H9 (cell line): ENCODE results near the gene CFAP54. TPM values are rescaled to one million over a fixed set of nuclear protein-coding genes. Genes with fewer than 3 reads are reported as not detected.

Experiments used
- DNase-seq: peaks from one replicate; pipeline ENCODE4 v3.0.0-alpha.2; 2017
- H2AFZ ChIP-seq: one replicate; pipeline ENCODE4 v1.6.1; 2013; ENCODE audit warnings: mild to moderate bottlenecking, low read length, control low read depth, moderate library complexity
- H2AK5ac ChIP-seq: 2 replicates; pipeline ENCODE4 v1.6.1; 2013; ENCODE audit warnings: low read length, control low read depth, mixed read lengths; ENCODE audit not compliant: insufficient read length
- H2BK120ac ChIP-seq: one replicate; pipeline ENCODE4 v1.6.1; 2013; ENCODE audit warnings: low read depth, mild to moderate bottlenecking, low read length, control low read depth, inconsistent platforms; ENCODE audit not compliant: poor library complexity, severe bottlenecking
- H2BK12ac ChIP-seq: 2 replicates; pipeline ENCODE4 v1.6.1; 2013; ENCODE audit warnings: low read length, control low read depth, mixed read lengths, low read depth; ENCODE audit not compliant: insufficient read length
- H2BK15ac ChIP-seq: 2 replicates; pipeline ENCODE4 v1.6.1; 2013; ENCODE audit warnings: low read depth, low read length, control low read depth
- H2BK20ac ChIP-seq: one replicate; pipeline ENCODE4 v1.6.1; 2013; ENCODE audit warnings: low read depth, mild to moderate bottlenecking, low read length, control low read depth, inconsistent platforms; ENCODE audit not compliant: poor library complexity, severe bottlenecking
- H2BK5ac ChIP-seq: 2 replicates; pipeline ENCODE4 v1.6.1; 2013; ENCODE audit warnings: low read length, control low read depth, mixed read lengths; ENCODE audit not compliant: insufficient read length
- H3K14ac ChIP-seq: 2 replicates; pipeline ENCODE4 v1.6.1; 2013; ENCODE audit warnings: low read length, control low read depth; ENCODE audit not compliant: insufficient read depth
- H3K18ac ChIP-seq: 2 replicates; pipeline ENCODE4 v1.6.1; 2013; ENCODE audit warnings: low read depth, mild to moderate bottlenecking, mixed read lengths, low read length, control low read depth; ENCODE audit not compliant: insufficient read length
- H3K23ac ChIP-seq: 2 replicates; pipeline ENCODE4 v1.6.1; 2013; ENCODE audit warnings: low read length, control low read depth, mixed read lengths, low read depth; ENCODE audit not compliant: insufficient read length
- H3K23me2 ChIP-seq: 2 replicates; pipeline ENCODE4 v1.6.1; 2013; ENCODE audit warnings: low read depth, mild to moderate bottlenecking, mixed read lengths, low read length, control low read depth; ENCODE audit not compliant: insufficient read length, poor library complexity, severe bottlenecking
- H3K27ac ChIP-seq: 2 replicates; pipeline ENCODE4 v1.5.1; 2013; ENCODE audit warnings: low read length, control low read depth, mixed read lengths, low read depth; ENCODE audit not compliant: insufficient read length
- H3K27me3 ChIP-seq: 2 replicates; pipeline ENCODE4 v1.6.1; 2013; ENCODE audit warnings: low read length, control low read depth, inconsistent platforms; ENCODE audit not compliant: insufficient read depth
- H3K4ac ChIP-seq: 2 replicates; pipeline ENCODE4 v1.6.1; 2013; ENCODE audit warnings: low read depth, mild to moderate bottlenecking, control low read depth, inconsistent platforms, low read length, moderate library complexity
- H3K4me1 ChIP-seq: 2 replicates; pipeline ENCODE4 v1.6.1; 2013; ENCODE audit warnings: low read length, control low read depth, inconsistent platforms; ENCODE audit not compliant: insufficient read depth
- H3K4me2 ChIP-seq: 2 replicates; pipeline ENCODE4 v1.6.1; 2013; ENCODE audit warnings: low read length, control low read depth, mixed read lengths; ENCODE audit not compliant: insufficient read length, insufficient read depth
- H3K56ac ChIP-seq: 2 replicates; pipeline ENCODE4 v1.6.1; 2013; ENCODE audit warnings: low read depth, mild to moderate bottlenecking, mixed read lengths, low read length, control low read depth; ENCODE audit not compliant: insufficient read length
- H3K79me1 ChIP-seq: 2 replicates; pipeline ENCODE4 v1.6.1; 2013; ENCODE audit warnings: low read depth, mild to moderate bottlenecking, moderate library complexity, low read length, control low read depth, inconsistent platforms; ENCODE audit not compliant: insufficient read depth, poor library complexity, severe bottlenecking
- H3K79me2 ChIP-seq: 2 replicates; pipeline ENCODE4 v1.6.1; 2013; ENCODE audit warnings: low read length, control low read depth, inconsistent platforms; ENCODE audit not compliant: insufficient read depth
- H3K9ac ChIP-seq: 2 replicates; pipeline ENCODE4 v1.6.1; 2013; ENCODE audit warnings: low read length, control low read depth, mixed read lengths; ENCODE audit not compliant: insufficient read length; ENCODE audit errors: extremely low read depth
- H3K9me3 ChIP-seq: one replicate; pipeline ENCODE4 v1.6.1; 2013; ENCODE audit warnings: low read depth, low read length, inconsistent platforms; ENCODE audit not compliant: control insufficient read depth
- H3T11ph ChIP-seq: one replicate; pipeline ENCODE4 v1.6.1; 2013; ENCODE audit warnings: mild to moderate bottlenecking, low read length, control low read depth, inconsistent platforms
- H4K20me1 ChIP-seq: one replicate; pipeline ENCODE4 v1.6.1; 2013; ENCODE audit not compliant: control insufficient read depth, insufficient read length, insufficient read depth
- H4K5ac ChIP-seq: 2 replicates; pipeline ENCODE4 v1.6.1; 2013; ENCODE audit warnings: low read depth, mild to moderate bottlenecking, mixed read lengths, low read length, control low read depth; ENCODE audit not compliant: insufficient read length
- H4K8ac ChIP-seq: replicated peaks from 2 replicates; pipeline ENCODE4 v1.6.1; 2013; ENCODE audit warnings: low read length, control low read depth, mixed read lengths, low read depth; ENCODE audit not compliant: insufficient read length
- H4K91ac ChIP-seq: 2 replicates; pipeline ENCODE4 v1.6.1; 2013; ENCODE audit warnings: low read depth, mild to moderate bottlenecking, moderate library complexity, mixed read lengths, low read length, control low read depth; ENCODE audit not compliant: insufficient read length
- H3K27ac Mint-ChIP-seq, 3 experiments: 2 replicates in 2 of 3; 3 replicates in 1 of 3; pipeline ENCODE4 v1.8.0; 2020 to 2021; ENCODE audit warnings: mixed read lengths in 3 of 3, mild to moderate bottlenecking in 1 of 3, moderate library complexity in 1 of 3
- H3K27me3 Mint-ChIP-seq: 2 replicates; pipeline ENCODE4 v1.8.0; 2021; ENCODE audit warnings: low read depth, mild to moderate bottlenecking, moderate library complexity, mixed read lengths
- H3K36me3 Mint-ChIP-seq, 3 experiments: 2 replicates in 2 of 3; 3 replicates in 1 of 3; pipeline ENCODE4 v1.8.0; 2020 to 2021; ENCODE audit warnings: low read depth in 3 of 3, mixed read lengths in 3 of 3; ENCODE audit not compliant: insufficient read depth in 1 of 3
- H3K4me1 Mint-ChIP-seq, 2 experiments: 2 replicates each; pipeline ENCODE4 v1.8.0; 2020; ENCODE audit warnings: mixed read lengths in 2 of 2
- H3K4me3 Mint-ChIP-seq, 2 experiments: 2 replicates in 1 of 2; 3 replicates in 1 of 2; pipeline ENCODE4 v1.8.0; 2020 to 2021; ENCODE audit warnings: mild to moderate bottlenecking in 2 of 2, mixed read lengths in 2 of 2, moderate library complexity in 1 of 2
- H3K9me3 Mint-ChIP-seq, 2 experiments: 2 replicates in 1 of 2; 3 replicates in 1 of 2; pipeline ENCODE4 v1.8.0; 2020; ENCODE audit warnings: mild to moderate bottlenecking in 2 of 2, mixed read lengths in 2 of 2, moderate library complexity in 1 of 2
- WGBS: extraction: QIAGEN DNeasy Blood & Tissue Kit; methylation state at CpG from one replicate; pipeline ENCODE4 v1.1.7; 2013; ENCODE audit warnings: missing lambda C conversion rate, low lambda C conversion rate, mixed read lengths; ENCODE audit not compliant: insufficient read length; ENCODE audit errors: extremely low coverage; 5-methylcytosine and 5-hydroxymethylcytosine counted together
- total RNA-seq: library from RNA; stranded (reverse); gene quantifications from 2 replicates; pipeline ENCODE4 v1.2.1, GENCODE V29; 2021
- TF ChIP-seq, protein P1 (sequence below): fragments of 200-600 bp; sonication (generic); conservative IDR thresholded peaks from 3 replicates; pipeline ENCODE4 v1.8.0; 2021; ENCODE audit warnings: antibody characterized with exemption, mild to moderate bottlenecking

The CFAP54 gene
- total RNA-seq, 1 experiment from 2014 or later, result 0.24 TPM

DNA sequence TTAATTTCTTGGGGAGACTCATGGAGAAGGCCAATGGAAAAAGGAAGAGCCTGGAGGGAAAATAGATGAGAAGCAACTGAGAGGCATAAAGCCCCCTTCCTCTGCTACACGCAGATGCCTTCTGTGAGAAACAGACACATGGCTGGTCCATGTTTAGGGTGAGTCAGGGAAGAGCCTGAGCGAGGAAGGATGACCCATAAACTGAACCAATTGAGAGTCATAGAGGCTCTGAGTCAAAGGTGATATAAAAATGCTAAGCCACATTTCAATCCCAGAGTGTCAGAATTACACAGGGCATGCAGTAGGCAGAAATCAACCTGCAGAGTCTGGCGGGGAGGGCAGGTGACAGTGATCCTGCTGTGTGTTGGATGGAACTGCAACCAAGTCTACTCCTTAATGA lies 387.6 kb downstream of the CFAP54 start:
- Mint-ChIP-seq H3K9me3 (peaks cover 0 to 3% of the 10 kb centered on the region in 2 experiments; a peak in 3 of 5 replicates), H3K4me3 (no peak overlapping the region), H3K27me3 (no peaks in the 10 kb centered on the region), H3K4me1 (no peaks in the 10 kb centered on the region), H3K36me3 (no peaks in the 10 kb centered on the region), H3K27ac (no peak overlapping the region)
- Histone ChIP-seq H3K23me2 (no peaks in the 10 kb centered on the region), H3T11ph (no peak overlapping the region), H4K20me1 (no peaks in the 10 kb centered on the region), H3K14ac (no peak overlapping the region), H3K9ac (no peak overlapping the region), H3K27me3 (no peaks in the 10 kb centered on the region), H3K56ac (no peak overlapping the region), H2BK12ac (no peak overlapping the region), H4K8ac (no peak overlapping the region), H3K23ac (no peak overlapping the region), H3K9me3 (no peaks in the 10 kb centered on the region), H3K4ac (no peak overlapping the region), H2AK5ac (no peak overlapping the region), H2BK15ac (no peak overlapping the region), H2BK5ac (no peak overlapping the region), H3K18ac (no peak overlapping the region), H2BK120ac (no peak overlapping the region), H3K79me1 (no peaks in the 10 kb centered on the region), H4K91ac (no peak overlapping the region), H2AFZ (no peak overlapping the region), H3K4me2 (no peak overlapping the region), H3K79me2 (no peaks in the 10 kb centered on the region), H3K4me1 (no peaks in the 10 kb centered on the region), H4K5ac (no peak overlapping the region), H2BK20ac (no peak overlapping the region), H3K27ac (no peak overlapping the region)
- TF ChIP-seq, protein P1, sequence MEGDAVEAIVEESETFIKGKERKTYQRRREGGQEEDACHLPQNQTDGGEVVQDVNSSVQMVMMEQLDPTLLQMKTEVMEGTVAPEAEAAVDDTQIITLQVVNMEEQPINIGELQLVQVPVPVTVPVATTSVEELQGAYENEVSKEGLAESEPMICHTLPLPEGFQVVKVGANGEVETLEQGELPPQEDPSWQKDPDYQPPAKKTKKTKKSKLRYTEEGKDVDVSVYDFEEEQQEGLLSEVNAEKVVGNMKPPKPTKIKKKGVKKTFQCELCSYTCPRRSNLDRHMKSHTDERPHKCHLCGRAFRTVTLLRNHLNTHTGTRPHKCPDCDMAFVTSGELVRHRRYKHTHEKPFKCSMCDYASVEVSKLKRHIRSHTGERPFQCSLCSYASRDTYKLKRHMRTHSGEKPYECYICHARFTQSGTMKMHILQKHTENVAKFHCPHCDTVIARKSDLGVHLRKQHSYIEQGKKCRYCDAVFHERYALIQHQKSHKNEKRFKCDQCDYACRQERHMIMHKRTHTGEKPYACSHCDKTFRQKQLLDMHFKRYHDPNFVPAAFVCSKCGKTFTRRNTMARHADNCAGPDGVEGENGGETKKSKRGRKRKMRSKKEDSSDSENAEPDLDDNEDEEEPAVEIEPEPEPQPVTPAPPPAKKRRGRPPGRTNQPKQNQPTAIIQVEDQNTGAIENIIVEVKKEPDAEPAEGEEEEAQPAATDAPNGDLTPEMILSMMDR, result no peak
- DNase-seq, result no peak
- no CpG with 5 or more reads among the region's 3 CpGs for WGBS
